ENCODE measurements around the gene NAV3.

DNA sequence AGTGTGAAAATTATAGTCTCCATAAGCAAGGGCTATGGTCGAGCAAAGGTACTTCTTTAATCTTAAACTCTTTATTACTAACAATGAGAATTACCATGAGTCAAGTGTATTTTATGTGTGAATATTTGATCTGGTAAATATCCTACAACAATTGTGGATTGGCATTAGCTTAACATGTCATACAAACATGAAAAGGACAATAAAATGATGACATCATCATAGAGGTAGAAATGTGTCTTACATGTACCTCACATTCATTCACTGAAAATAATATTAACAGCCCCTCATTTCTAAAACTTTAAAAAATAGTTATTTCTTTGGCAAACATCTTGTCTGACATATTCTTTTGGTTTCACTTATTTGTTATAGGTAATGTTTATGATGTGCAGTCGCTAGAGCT is 355.0 kb downstream of the NAV3 start:
- TF ChIP-seq FOXK2 (conservative IDR thresholded peaks at IDR 0.05 in 1 of 2, IDR thresholded peaks at IDR 0.05 in 1 of 2; ENCODE audit: low read depth in 2 of 2), result no peak
- no peak for TF ChIP-seq ADNP (tag; IDR thresholded peaks at IDR 0.05)
- TF ChIP-seq NONO (IDR thresholded peaks at IDR 0.05; ENCODE audit: low read depth in 2 of 2, low read length in 1 of 2), result no peak
- no peak for TF ChIP-seq ESRRA (IDR thresholded peaks at IDR 0.05; ENCODE audit: borderline replicate concordance, low read depth)
- no peak for TF ChIP-seq JUND (IDR thresholded peaks at IDR 0.05; ENCODE audit: borderline replicate concordance, low read depth, low read length)
- no peak for TF ChIP-seq JUND (tag; IDR thresholded peaks at IDR 0.05; ENCODE audit: borderline replicate concordance, low read depth, low read length)
- TF ChIP-seq, protein P1, sequence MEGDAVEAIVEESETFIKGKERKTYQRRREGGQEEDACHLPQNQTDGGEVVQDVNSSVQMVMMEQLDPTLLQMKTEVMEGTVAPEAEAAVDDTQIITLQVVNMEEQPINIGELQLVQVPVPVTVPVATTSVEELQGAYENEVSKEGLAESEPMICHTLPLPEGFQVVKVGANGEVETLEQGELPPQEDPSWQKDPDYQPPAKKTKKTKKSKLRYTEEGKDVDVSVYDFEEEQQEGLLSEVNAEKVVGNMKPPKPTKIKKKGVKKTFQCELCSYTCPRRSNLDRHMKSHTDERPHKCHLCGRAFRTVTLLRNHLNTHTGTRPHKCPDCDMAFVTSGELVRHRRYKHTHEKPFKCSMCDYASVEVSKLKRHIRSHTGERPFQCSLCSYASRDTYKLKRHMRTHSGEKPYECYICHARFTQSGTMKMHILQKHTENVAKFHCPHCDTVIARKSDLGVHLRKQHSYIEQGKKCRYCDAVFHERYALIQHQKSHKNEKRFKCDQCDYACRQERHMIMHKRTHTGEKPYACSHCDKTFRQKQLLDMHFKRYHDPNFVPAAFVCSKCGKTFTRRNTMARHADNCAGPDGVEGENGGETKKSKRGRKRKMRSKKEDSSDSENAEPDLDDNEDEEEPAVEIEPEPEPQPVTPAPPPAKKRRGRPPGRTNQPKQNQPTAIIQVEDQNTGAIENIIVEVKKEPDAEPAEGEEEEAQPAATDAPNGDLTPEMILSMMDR (IDR thresholded peaks at IDR 0.05 in 2 of 3, conservative IDR thresholded peaks at IDR 0.05 in 1 of 3; ENCODE audit: insufficient read depth in 2 of 3, low read depth in 1 of 3, low read length in 3 of 3), result no peak
- no peak for TF ChIP-seq RCOR1 (IDR thresholded peaks at IDR 0.05; ENCODE audit: borderline replicate concordance in 1 of 2, low read depth in 2 of 2, low read length in 2 of 2)
- no peak for TF ChIP-seq MAZ (CRISPR knock-in tag; conservative IDR thresholded peaks at IDR 0.05 in 1 of 2, IDR thresholded peaks at IDR 0.05 in 1 of 2)
- TF ChIP-seq POLR2A (conservative IDR thresholded peaks at IDR 0.05), result no peak
- TF ChIP-seq FOXM1 (IDR thresholded peaks at IDR 0.05; ENCODE audit: low read depth), result no peak
- no peak for TF ChIP-seq FOXM1 (CRISPR knock-in tag; IDR thresholded peaks at IDR 0.05; ENCODE audit: low read depth)
- TF ChIP-seq, protein P2, sequence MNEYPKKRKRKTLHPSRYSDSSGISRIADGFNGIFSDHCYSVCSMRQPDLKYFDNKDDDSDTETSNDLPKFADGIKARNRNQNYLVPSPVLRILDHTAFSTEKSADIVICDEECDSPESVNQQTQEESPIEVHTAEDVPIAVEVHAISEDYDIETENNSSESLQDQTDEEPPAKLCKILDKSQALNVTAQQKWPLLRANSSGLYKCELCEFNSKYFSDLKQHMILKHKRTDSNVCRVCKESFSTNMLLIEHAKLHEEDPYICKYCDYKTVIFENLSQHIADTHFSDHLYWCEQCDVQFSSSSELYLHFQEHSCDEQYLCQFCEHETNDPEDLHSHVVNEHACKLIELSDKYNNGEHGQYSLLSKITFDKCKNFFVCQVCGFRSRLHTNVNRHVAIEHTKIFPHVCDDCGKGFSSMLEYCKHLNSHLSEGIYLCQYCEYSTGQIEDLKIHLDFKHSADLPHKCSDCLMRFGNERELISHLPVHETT (CRISPR knock-in tag; conservative IDR thresholded peaks at IDR 0.05 in 1 of 2, IDR thresholded peaks at IDR 0.05 in 1 of 2), result no peak
- no peak for TF ChIP-seq CBFA2T3 (IDR thresholded peaks at IDR 0.05)
- TF ChIP-seq GATAD2A (IDR thresholded peaks at IDR 0.05), result no peak
- no peak for TF ChIP-seq JUNB (CRISPR knock-in tag; conservative IDR thresholded peaks at IDR 0.05)
